Measurements from ENCODE around the gene SH3PXD2A.

- no peak for TF ChIP-seq TEAD1 (CRISPR knock-in tag; IDR thresholded peaks at IDR 0.05)
- no peak for TF ChIP-seq ZFX (CRISPR knock-in tag; IDR thresholded peaks at IDR 0.05)
These were observed 64.1 kb downstream of the SH3PXD2A start for GRCh38 chr10:103791291-103791690.

Data from K562 (cell line).